MCF 10A (cell line): ENCODE data around the gene VEZT. TPM values are rescaled to one million over a fixed set of nuclear protein-coding genes. Genes with fewer than 3 reads are reported as not detected.

Experiments
- BruUV-seq: library from RNA; stranded (reverse); fragments of 400-500 nt; replicated peaks from 2 replicates; lab custom pipeline; 2021; lab: Mats Ljungman, UMichigan
- CTCF ChIA-PET: fragments of 300-600 bp; sonication (Branson Sonifier 250); formaldehyde crosslinking; extraction: SDS; loops from one replicate; lab custom pipeline; 2021; ENCODE audit warnings: antibody characterized with exemption, inconsistent platforms; lab: Yijun Ruan, JAX
- POLR2A ChIA-PET: fragments of 300-600, 350-650 bp; sonication (Branson Sonifier 250); formaldehyde crosslinking; extraction: SDS; loops from one replicate; lab custom pipeline; 2020; ENCODE audit warnings: antibody characterized with exemption, inconsistent platforms; lab: Yijun Ruan, JAX
- DNase-seq: peaks from one replicate; pipeline ENCODE4 v3.0.0-alpha.2; 2018; ENCODE audit not compliant: unreplicated experiment
- H3K27ac Mint-ChIP-seq: one replicate; pipeline ENCODE4 v1.8.0; 2022; ENCODE audit warnings: mild to moderate bottlenecking, low read depth, mixed read lengths; ENCODE audit not compliant: unreplicated experiment
- H3K27me3 Mint-ChIP-seq: one replicate; pipeline ENCODE4 v1.8.0; 2022; ENCODE audit warnings: mixed read lengths; ENCODE audit not compliant: insufficient read depth, unreplicated experiment
- H3K36me3 Mint-ChIP-seq: one replicate; pipeline ENCODE4 v1.8.0; 2022; ENCODE audit warnings: mild to moderate bottlenecking, moderate library complexity, mixed read lengths; ENCODE audit not compliant: insufficient read depth, unreplicated experiment
- H3K4me1 Mint-ChIP-seq: one replicate; pipeline ENCODE4 v1.8.0; 2022; ENCODE audit warnings: mixed read lengths; ENCODE audit not compliant: insufficient read depth, unreplicated experiment
- H3K4me3 Mint-ChIP-seq: one replicate; pipeline ENCODE4 v1.8.0; 2022; ENCODE audit warnings: mild to moderate bottlenecking, moderate library complexity, mixed read lengths; ENCODE audit not compliant: unreplicated experiment
- H3K9me3 Mint-ChIP-seq: one replicate; pipeline ENCODE4 v1.8.0; 2022; ENCODE audit warnings: mixed read lengths; ENCODE audit not compliant: unreplicated experiment
- intact Hi-C: fragments of 100-400 bp; cut with micrococcal nuclease; formaldehyde crosslinking; loops from 2 replicates; pipeline ENCODE4 v1.14.1; 2022
- total RNA-seq: library from RNA; stranded (reverse); gene quantifications from 2 replicates; pipeline ENCODE4 v1.2.3, GENCODE V29; 2022
- TF ChIP-seq, protein P1 (sequence below): fragments of 200-600 bp; IDR thresholded peaks from one replicate; pipeline ENCODE4 v1.8.0; 2022; ENCODE audit warnings: antibody characterized with exemption, mild to moderate bottlenecking; ENCODE audit not compliant: unreplicated experiment

VEZT gene
- total RNA-seq, 1 experiment from 2014 or later: 107 TPM

DNA sequence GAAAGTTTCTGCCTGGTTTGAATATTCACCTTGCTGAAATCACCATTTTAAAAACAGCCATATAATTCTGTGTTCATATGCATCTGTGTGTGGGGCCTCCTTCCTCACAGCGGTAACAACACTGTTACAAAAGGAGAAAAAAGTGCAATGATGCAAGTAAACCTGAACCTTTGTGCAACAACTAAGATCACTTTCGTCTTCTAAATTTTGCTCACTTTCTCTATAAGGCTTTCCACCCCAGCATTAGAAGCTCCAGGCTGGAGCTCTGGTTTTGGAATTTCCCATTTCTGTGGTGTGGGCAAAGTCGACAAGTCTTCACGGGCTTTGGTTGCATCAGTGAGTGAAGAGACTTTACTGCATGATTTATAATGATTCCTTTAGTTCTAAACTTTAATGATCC lies 18.7 kb upstream of the VEZT start:
- Mint-ChIP-seq H3K27ac (peak overlapping the region; percentile 98), H3K36me3 (no peaks in the 10 kb centered on the region), H3K4me1 (peaks cover 32% of the 10 kb centered on the region), H3K4me3 (peak overlapping the region; percentile 48), H3K27me3 (no peaks in the 10 kb centered on the region), H3K9me3 (no peaks in the 10 kb centered on the region)
- POLR2A ChIA-PET: interaction anchor here (0.6 to 18.7 kb wide), 12 partner anchors 9 to 275 kb away, joined by 3 to 1056 read pairs (median 8); partner anchors contain the start of genes FGD6, METAP2 and VEZT
- no TSS peak for BruUV-seq
- TF ChIP-seq, protein P1, sequence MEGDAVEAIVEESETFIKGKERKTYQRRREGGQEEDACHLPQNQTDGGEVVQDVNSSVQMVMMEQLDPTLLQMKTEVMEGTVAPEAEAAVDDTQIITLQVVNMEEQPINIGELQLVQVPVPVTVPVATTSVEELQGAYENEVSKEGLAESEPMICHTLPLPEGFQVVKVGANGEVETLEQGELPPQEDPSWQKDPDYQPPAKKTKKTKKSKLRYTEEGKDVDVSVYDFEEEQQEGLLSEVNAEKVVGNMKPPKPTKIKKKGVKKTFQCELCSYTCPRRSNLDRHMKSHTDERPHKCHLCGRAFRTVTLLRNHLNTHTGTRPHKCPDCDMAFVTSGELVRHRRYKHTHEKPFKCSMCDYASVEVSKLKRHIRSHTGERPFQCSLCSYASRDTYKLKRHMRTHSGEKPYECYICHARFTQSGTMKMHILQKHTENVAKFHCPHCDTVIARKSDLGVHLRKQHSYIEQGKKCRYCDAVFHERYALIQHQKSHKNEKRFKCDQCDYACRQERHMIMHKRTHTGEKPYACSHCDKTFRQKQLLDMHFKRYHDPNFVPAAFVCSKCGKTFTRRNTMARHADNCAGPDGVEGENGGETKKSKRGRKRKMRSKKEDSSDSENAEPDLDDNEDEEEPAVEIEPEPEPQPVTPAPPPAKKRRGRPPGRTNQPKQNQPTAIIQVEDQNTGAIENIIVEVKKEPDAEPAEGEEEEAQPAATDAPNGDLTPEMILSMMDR: no peak
- intact Hi-C loops: no loop called here
- DNase-seq: peak; percentile 45
- CTCF ChIA-PET: interaction anchor here (0.7 to 4.7 kb wide), 5 partner anchors 8 to 30 kb away, joined by 3 to 25 read pairs (median 4); partner anchors contain the start of genes FGD6 and VEZT

DNA sequence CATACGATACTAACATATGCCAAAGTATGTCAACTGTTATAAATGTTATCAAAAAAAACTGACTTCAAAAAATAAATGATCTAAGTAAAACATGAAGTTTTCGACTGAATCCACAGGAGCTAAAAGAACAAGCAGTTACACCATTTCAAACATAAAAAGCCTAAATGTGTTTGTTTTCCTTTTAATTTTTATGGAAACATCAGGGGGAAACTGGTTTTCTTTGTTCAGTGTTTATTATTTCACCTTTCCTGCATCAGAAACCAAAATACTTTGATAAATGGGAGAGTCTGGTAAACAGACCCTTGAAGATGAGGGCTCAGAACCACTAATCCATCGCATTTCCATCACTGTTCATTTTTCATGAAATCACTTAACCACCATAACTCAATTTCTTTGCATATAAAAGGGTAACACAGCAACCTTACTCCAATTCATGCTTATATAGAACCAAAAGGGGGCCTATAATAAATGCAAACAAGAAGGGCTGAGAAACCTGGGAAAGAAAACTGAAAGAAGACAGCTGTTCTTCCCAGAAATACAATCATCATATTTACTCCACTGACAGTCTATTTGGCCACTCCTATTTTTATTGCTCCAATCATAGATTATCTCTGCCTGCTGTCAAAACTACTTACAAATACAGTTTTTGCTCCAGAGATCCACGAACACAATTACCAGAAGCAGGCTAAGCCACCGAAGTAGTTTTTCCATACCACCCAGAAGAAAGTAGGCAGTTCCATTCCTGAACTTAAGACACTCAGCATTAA lies 17.3 kb upstream of the VEZT start:
- intact Hi-C loops: loop anchor here (5.0 kb wide), 1 partner anchor 83 kb away; no protein-coding TSS in a partner anchor
- Mint-ChIP-seq H3K27me3 (no peaks in the 10 kb centered on the region), H3K4me3 (peak overlapping the region; percentile 72), H3K9me3 (no peaks in the 10 kb centered on the region), H3K4me1 (peaks cover 43% of the 10 kb centered on the region), H3K36me3 (peaks cover under 1% of the 10 kb centered on the region), H3K27ac (peak overlapping the region; percentile 98)
- TSS peak; percentile 25 for BruUV-seq
- ChIA-PET CTCF (interaction anchor here (0.7 to 4.7 kb wide), 7 partner anchors 8 to 83 kb away, joined by 3 to 25 read pairs (median 4); partner anchors contain the start of genes FGD6 and VEZT), POLR2A (interaction anchor here (0.6 to 18.7 kb wide), 23 partner anchors 8 to 273 kb away, joined by 3 to 1056 read pairs (median 5); partner anchors contain the start of genes FGD6, METAP2 and VEZT)
- peak; percentile 41 for DNase-seq
- TF ChIP-seq, protein P1: no peak

DNA sequence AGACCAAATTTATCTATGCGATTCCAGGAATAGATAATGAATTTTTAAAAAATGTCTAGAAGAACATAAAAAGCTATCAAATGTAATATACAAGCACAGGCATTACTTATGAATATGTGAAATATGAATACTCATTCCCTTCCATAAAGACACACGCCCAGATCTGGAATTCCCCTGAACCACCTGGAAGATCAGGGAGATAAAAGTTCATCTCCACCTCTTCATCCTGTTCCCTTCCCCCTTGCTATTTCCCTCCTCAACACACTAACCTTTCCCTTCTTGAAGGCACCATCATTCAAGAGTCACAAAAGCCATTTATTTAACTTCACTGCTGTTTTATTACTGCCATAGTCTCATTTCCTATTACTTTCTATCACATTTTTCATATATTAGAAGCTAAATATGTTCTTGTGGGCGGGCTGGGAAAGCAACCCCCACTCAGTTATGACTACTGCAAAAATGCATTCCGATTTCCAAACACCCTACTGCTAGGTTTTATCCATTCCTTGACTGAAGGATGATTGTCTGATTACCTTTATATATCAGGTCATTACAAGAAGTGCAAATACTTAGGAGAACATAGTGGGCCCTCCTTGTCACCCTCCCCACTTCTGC lies 16.4 kb upstream of the VEZT start:
- TF ChIP-seq, protein P1: no peak
- Mint-ChIP-seq H3K9me3 (no peaks in the 10 kb centered on the region), H3K27me3 (no peaks in the 10 kb centered on the region), H3K36me3 (peaks cover 7% of the 10 kb centered on the region), H3K4me3 (peak overlapping the region; percentile 72), H3K4me1 (peaks cover 51% of the 10 kb centered on the region), H3K27ac (peak overlapping the region; percentile 98)
- ChIA-PET CTCF (interaction anchor here (0.7 to 4.7 kb wide), 4 partner anchors 16 to 84 kb away, joined by 3 to 25 read pairs (median 4); partner anchors contain the start of genes FGD6 and VEZT), POLR2A (interaction anchor here (0.6 to 18.7 kb wide), 28 partner anchors 12 to 1276 kb away, joined by 3 to 1056 read pairs (median 4); partner anchors contain the start of genes FGD6, METAP2 and VEZT)
- intact Hi-C loops: loop anchor here (5.0 kb wide), 1 partner anchor 84 kb away; no protein-coding TSS in a partner anchor
- BruUV-seq: TSS peak; percentile 77
- peak; percentile 80 for DNase-seq
